Right ventricle myocardium inferior (tissue), 1 donor: ENCODE results near the gene CTNNA3. TPM values are rescaled to one million over a fixed set of nuclear protein-coding genes. Genes with fewer than 3 reads are reported as not detected.

ENCODE experiments used
- ATAC-seq: fragments of 200-7000 bp; cut with Tn5 transposase; one replicate; pipeline ENCODE4 v1.9.1; 2020; ENCODE audit warnings: mild to moderate bottlenecking, moderate library complexity
- DNase-seq: peaks from one replicate; pipeline ENCODE4 v3.0.0; 2021; ENCODE audit errors: missing footprints
- intact Hi-C: fragments of 100-400 bp; cut with DNase I; formaldehyde crosslinking; loops from one replicate; pipeline ENCODE4 v1.11.0; 2022
- total RNA-seq: library from RNA; stranded (reverse); fragmentation: NEBNext Ultra II Directional; extraction: Animal tissue kit (Norgen Biotek cat#: 25700); gene quantifications from one replicate; pipeline ENCODE4 v1.2.1, GENCODE V29; 2021
- donor health status: DM: no; HTN: yes; CAD: no; lungs with severe emphysema.

The CTNNA3 gene
- total RNA-seq, 1 donor from 2014 or later: 120 TPM

GRCh38 chr10:66835400-66835799, 860.6 kb downstream of the CTNNA3 start:
- ATAC-seq (no peak), DNase-seq (no peak)
- intact Hi-C loops: no loop called here

- intact Hi-C loops: no loop called here
- ATAC-seq (no peak), DNase-seq (no peak)
These were observed 861.2 kb downstream of the CTNNA3 start for GRCh38 chr10:66834802-66835201.

GRCh38 chr10:66833861-66834260, 862.1 kb downstream of the CTNNA3 start:
- intact Hi-C loops: no loop called here
- ATAC-seq: no peak

GRCh38 chr10:66832781-66833422, 863.1 kb downstream of the CTNNA3 start:
- intact Hi-C loops: no loop called here
- DNase-seq (no peak), ATAC-seq (no peak)

More at GRCh38 chr10:66833861-66834260, 862.1 kb downstream of the CTNNA3 start:
- DNase-seq: no peak

- no peak for ATAC-seq
- DNase-seq: no peak
- intact Hi-C loops: no loop called here
These were observed 867.0 kb downstream of the CTNNA3 start for GRCh38 chr10:66828957-66829356.

- ATAC-seq: no peak
- intact Hi-C loops: no loop called here
- no peak for DNase-seq
These were observed 868.6 kb downstream of the CTNNA3 start for GRCh38 chr10:66827353-66827752.

GRCh38 chr10:66823301-66823700, 872.7 kb downstream of the CTNNA3 start:
- no peak for DNase-seq
- intact Hi-C loops: no loop called here
- no peak for ATAC-seq

GRCh38 chr10:66822801-66823200, 873.2 kb downstream of the CTNNA3 start:
- intact Hi-C loops: no loop called here
- no peak for ATAC-seq
- DNase-seq: no peak

GRCh38 chr10:66819691-66820090, 876.3 kb downstream of the CTNNA3 start:
- no peak for DNase-seq
- intact Hi-C loops: no loop called here
- ATAC-seq: no peak

- no peak for ATAC-seq
- DNase-seq: no peak
- intact Hi-C loops: no loop called here
These were observed 882.9 kb downstream of the CTNNA3 start for GRCh38 chr10:66813122-66813521.

- DNase-seq (no peak), ATAC-seq (no peak)
- intact Hi-C loops: no loop called here
These were observed 884.8 kb downstream of the CTNNA3 start for GRCh38 chr10:66811211-66811610.

- no peak for DNase-seq
- intact Hi-C loops: no loop called here
- no peak for ATAC-seq
These were observed 886.6 kb downstream of the CTNNA3 start for GRCh38 chr10:66809402-66809801.

GRCh38 chr10:66805612-66806011, 890.4 kb downstream of the CTNNA3 start:
- intact Hi-C loops: no loop called here
- ATAC-seq (no peak), DNase-seq (no peak)

- intact Hi-C loops: no loop called here
- DNase-seq (no peak), ATAC-seq (no peak)
These were observed 891.0 kb downstream of the CTNNA3 start for GRCh38 chr10:66804962-66805361.

GRCh38 chr10:66803174-66803573, 892.8 kb downstream of the CTNNA3 start:
- ATAC-seq (no peak), DNase-seq (no peak)
- intact Hi-C loops: no loop called here

GRCh38 chr10:66799474-66799873, 896.5 kb downstream of the CTNNA3 start:
- intact Hi-C loops: no loop called here
- ATAC-seq (no peak), DNase-seq (no peak)

GRCh38 chr10:66795866-66796265, 900.1 kb downstream of the CTNNA3 start:
- no peak for DNase-seq
- no peak for ATAC-seq
- intact Hi-C loops: no loop called here

- no peak for ATAC-seq
- intact Hi-C loops: no loop called here
- DNase-seq: no peak
These were observed 903.6 kb downstream of the CTNNA3 start for GRCh38 chr10:66792441-66792840.

GRCh38 chr10:66788178-66788987, 907.6 kb downstream of the CTNNA3 start:
- intact Hi-C loops: no loop called here
- ATAC-seq (no peak), DNase-seq (no peak)

GRCh38 chr10:66786709-66787108, 909.3 kb downstream of the CTNNA3 start:
- intact Hi-C loops: no loop called here
- no peak for ATAC-seq
- no peak for DNase-seq
